Glomerular visceral epithelial cell (primary cell): Measurements from ENCODE around the gene HECW1.
A peak's percentile ranks its signal among the peaks of the same experiment; 100 is the strongest.
"Not testable (repeated sequence)": the region's sequence is repeated elsewhere in the genome, so short reads cannot be mapped to it uniquely, and the experiment has no call there.

Experiments used
- DNase-seq: peaks from one replicate; pipeline ENCODE4 v3.0.0-alpha.2; 2016; ENCODE audit errors: extremely low spot score

HECW1 gene

DNA sequence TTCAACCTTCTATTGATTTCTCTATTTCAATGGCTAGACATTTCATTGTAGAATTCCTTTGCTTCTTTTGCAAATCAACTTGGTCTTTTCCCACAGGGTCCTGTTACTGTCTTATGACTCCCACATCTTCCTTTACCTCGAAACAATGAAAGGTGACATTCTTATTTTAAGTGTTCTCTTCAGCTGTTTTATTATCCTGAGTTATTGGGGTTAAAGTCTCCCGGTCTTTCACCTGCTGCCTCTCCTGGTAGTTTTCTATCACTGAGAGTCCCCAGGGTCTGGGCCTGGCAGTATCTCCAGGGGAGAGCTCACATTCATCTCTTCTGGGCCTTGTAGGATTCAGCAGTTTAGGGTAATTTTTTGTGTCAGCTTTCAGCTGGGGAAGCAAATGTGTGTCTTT, 95.8 kb downstream of the HECW1 start:
- no peak for DNase-seq

DNA sequence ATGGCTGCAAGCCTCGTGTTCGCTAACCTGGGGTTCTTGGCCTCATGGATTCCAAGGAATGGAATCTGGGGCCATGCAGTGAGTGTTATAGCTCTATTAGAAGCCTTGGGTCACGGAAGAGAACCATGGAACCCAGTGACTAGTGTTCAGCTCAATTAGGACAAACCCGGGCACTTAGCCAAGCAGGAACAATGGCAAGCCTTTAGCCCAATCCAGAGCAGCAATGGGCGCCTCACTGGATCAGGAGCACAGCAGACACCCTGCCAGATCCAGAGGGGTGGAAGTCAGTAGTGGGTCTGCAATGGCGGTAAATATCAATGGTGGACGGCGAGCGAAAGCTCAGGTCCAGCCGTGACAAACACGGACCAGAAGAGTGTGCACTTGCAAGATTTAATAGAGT, 98.1 kb downstream of the HECW1 start:
- DNase-seq: not testable (repeated sequence)

- peak; percentile 31 for DNase-seq
Observed at GRCh38 chr7:43211286-43211685, 98.8 kb downstream of the HECW1 start.

- peak; percentile 24 for DNase-seq
Observed at GRCh38 chr7:43211693-43212092, 99.2 kb downstream of the HECW1 start.

- no peak for DNase-seq
Observed at GRCh38 chr7:43212921-43213320, 100.5 kb downstream of the HECW1 start.

- DNase-seq: no peak
Observed at GRCh38 chr7:43215061-43215460, 102.6 kb downstream of the HECW1 start.

DNA sequence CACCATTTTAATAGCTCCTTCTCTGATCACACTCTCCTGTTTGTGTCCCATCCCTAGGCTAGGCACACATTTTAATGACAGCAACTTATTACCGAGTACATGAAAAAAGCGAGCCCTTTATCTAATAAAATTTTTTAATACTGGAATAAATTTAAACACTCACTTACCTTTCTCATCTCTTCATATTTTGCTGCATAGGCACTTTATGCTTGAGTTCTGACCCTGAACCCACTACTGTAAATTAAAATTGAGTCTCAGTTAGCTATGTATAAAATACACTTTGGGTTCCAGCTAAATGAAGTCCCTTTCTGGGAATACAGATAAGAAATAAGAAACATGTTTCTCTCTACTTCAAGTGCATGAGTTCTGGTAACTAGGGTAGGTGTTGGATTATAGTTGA, 104.6 kb downstream of the HECW1 start:
- DNase-seq: no peak

DNA sequence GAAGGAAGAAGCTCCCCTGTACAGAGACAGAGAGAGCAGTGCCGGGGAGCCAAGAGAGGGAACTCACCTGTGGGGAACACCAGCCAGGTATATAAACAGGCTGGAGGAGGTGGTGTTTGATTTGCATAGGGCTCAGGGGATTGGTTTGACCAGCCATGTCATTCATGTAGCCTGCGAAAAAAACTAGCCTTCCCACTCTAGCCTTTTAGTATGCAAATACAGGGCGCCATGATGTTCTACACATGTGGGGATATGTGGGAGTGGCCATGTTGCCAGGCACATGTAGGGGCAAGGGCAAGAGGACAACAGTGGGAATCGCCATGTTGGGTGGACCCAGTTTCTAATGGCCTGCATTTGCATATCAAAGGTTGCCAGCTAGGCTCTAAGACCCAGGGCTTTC, 106.5 kb downstream of the HECW1 start:
- not testable (repeated sequence) for DNase-seq

DNA sequence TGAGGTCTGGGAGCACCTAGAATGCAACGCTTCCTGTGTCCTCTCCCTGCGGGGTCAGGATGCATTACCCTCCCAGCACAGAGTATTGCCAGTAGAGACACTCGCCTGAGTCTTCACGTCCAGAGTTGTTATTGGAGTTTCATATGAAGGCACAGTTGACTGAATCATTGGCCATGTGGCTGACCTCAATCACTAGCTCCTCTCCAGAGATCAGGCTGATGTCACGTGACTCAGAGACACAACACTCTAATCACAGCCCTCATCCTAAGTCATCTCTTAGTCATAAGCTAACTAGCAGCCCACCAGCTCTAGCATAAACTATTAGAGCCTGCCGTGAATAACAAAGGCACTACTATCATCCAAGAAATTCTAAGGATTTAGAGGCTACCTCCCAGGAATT, 107.8 kb downstream of the HECW1 start:
- DNase-seq: peak; percentile 38

DNA sequence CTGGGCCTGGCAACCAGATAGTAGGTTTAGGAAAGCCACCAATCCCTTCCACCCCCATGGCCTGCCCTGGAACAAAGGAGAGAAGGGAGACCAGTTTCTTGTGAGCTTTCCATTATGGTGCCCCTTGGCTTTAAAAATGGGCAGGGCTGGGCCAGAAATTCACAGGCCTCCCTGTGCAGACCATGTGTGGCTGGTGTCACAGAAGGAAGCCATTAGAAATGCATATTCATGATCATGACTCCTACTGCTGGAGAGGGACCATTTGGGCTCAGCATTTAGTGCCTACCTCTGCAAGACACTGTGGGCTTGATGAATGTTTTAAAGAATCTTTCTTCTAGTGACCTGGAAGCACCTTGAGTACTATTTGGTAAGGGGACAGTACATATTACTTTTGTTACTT, 108.3 kb downstream of the HECW1 start:
- no peak for DNase-seq

GRCh38 chr7:43229801-43230200, 117.4 kb downstream of the HECW1 start:
- no peak for DNase-seq

GRCh38 chr7:43232366-43232765, 119.9 kb downstream of the HECW1 start:
- no peak for DNase-seq

- no peak for DNase-seq
Observed at GRCh38 chr7:43234073-43234472, 121.6 kb downstream of the HECW1 start.

GRCh38 chr7:43234968-43235367, 122.5 kb downstream of the HECW1 start:
- no peak for DNase-seq

DNA sequence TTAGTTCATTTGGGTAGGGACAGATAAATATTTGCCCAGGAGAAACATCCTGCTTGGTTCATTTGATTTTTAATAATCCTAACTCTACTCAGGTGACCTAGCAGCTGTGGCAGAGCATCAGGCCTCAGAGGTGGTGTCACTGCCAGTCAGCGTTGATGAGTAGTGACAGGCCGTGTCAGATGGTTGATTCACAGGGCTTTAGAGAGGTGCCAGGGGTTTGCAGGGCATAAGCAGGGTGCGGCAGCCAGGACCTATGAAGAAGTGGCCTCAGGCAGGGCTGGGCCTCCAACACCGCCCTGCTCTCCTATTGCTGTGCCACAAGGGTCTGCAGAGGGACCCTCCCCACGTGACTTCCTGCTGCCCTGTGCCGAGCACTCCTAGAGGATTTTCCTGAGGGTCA, 128.1 kb downstream of the HECW1 start:
- DNase-seq: no peak

DNA sequence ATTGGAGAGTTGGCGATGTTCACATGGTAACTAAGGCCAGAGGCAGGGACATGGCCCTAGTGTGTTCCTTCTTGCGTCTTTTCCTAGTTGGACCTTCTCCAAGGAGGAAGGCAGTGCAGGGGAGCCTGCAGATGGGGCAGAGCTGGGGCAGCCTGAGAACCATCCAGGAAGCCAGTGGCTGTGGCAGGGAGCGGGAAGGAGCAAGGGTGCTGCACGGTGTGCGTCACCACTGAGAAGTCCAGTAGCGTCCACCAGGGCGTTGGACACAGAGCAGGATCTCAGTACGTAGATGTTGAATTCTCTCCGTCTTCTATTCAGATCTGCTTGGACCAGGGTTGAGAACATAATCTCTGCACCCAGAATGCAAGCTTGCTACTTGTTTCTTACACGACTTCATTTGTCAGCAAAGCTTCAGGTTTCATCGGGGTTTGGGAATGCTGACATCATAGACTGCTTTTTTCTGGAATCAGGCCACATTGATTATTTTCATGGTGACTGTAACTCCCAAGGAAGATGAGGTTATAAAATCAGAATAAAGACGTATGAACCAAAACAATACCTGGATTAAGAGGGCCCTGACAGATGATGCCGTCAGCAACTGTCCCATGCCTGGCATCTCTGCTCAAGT, 130.3 kb downstream of the HECW1 start:
- no peak for DNase-seq

GRCh38 chr7:43244232-43244631, 131.8 kb downstream of the HECW1 start:
- DNase-seq: no peak

GRCh38 chr7:43244784-43245183, 132.3 kb downstream of the HECW1 start:
- no peak for DNase-seq

- DNase-seq: no peak
Observed at GRCh38 chr7:43247757-43248156, 135.3 kb downstream of the HECW1 start.

DNA sequence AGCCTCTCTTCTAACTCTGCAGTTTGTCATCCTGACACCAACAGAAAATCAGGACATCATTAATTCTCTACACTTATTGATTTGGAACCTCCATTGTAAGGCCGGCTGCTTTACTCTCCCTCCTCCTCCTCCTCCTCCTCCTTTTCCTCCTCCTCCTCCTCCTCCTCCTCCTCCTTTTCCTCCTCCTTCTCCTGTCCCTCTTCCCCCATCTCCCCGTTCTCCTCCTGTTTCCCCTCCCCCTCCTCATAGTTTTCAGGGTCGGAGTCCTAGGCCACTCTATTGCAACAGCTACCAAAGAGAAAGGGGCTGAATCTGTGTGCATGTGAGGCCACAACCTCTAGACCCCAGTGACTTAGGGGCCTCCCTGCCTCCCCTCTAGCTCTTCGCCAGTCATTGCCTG, 136.1 kb downstream of the HECW1 start:
- no peak for DNase-seq

DNA sequence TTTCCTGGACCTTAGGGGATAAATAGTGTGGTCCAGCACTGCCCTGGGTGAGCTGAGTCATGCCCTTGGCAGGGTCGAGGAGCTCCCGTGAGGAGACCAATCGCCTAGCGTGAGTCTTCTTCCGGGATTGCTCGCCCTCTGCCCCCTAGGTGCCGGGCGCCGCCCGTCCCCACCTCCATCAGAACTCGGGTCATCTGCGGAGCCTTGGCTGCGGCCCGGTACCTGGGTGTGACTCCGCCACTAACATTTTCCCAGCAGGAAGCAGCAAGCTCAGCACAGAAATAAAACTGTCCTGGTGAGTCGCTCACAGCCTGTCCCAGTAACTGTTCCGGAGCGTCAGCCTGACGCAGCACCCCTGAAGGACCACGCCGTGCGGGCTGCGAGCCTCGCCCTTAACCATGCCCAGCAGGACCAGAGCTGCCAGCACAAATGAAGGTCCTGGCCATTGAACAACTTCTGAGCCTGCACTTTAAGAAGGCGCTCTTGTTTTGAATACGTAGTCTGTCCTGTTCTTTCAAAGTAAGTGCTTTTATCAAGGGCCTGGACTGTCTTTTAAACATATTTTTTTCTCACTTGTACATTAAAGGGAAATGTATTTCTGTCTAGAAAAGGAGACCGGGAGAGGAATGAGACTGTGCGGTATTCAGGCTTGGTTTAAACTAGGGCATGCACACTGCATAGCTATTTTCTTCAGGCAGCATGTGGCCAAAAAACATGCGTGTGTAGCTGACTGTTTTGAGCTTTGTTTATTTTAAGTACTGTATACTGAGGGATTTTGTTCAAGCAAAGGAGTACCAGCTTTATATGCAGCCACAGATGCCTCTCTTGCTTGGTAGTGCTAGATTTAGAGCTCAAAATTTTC, 136.7 kb downstream of the HECW1 start:
- DNase-seq: no peak

DNA sequence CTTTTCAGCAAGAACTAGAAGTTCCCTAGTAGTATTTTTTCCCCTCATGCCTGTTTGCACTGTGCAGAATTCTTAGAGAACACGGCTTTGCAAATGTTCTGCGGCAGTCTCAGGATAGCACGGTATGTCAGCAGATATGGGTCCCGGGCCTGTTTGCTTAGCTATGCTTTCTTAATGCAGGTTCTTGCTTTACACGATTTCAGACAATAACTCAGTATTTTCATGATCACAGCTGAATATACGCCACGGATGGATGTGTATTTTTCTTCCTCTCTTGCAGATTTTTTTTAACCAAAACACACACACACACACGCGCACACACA, 137.3 kb downstream of the HECW1 start:
- DNase-seq: no peak
